ENCODE results near the gene CAST.

DNA sequence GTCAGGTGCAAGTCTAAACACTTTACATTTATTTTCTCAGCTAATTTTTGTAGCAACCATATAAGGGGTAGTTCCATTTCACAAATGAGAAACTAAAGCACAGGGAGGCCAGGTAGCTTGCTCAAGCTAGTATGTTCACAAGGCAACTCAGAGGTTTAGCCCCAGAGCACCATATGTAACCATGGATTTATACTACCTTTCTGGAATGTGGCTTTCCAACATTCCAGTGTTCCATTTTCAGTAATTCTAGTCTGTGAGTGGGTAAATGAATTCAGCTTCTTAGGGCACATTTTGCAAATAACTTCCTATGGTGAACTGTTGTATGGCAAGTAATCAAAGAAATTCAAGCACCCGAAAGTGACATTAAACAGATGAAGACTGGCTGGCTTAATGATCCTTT lies 25.0 kb upstream of the CAST start:
- TF ChIP-seq, protein P1, sequence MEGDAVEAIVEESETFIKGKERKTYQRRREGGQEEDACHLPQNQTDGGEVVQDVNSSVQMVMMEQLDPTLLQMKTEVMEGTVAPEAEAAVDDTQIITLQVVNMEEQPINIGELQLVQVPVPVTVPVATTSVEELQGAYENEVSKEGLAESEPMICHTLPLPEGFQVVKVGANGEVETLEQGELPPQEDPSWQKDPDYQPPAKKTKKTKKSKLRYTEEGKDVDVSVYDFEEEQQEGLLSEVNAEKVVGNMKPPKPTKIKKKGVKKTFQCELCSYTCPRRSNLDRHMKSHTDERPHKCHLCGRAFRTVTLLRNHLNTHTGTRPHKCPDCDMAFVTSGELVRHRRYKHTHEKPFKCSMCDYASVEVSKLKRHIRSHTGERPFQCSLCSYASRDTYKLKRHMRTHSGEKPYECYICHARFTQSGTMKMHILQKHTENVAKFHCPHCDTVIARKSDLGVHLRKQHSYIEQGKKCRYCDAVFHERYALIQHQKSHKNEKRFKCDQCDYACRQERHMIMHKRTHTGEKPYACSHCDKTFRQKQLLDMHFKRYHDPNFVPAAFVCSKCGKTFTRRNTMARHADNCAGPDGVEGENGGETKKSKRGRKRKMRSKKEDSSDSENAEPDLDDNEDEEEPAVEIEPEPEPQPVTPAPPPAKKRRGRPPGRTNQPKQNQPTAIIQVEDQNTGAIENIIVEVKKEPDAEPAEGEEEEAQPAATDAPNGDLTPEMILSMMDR (IDR thresholded peaks at IDR 0.05; ENCODE audit: insufficient read depth, low read length, poor library complexity, severe bottlenecking), result no peak
- TF ChIP-seq EZH2phosphoT487 (conservative IDR thresholded peaks at IDR 0.05; ENCODE audit: low read length), result no peak

Data from SU-DHL-6 (cell line).